Liver (tissue), 9 donors: Measurements from ENCODE around the gene IRAK2. TPM values are rescaled to one million over a fixed set of nuclear protein-coding genes. Genes with fewer than 3 reads are reported as not detected.
"Not testable (repeated sequence)": the region's sequence is repeated elsewhere in the genome, so short reads cannot be mapped to it uniquely, and the experiment has no call there.

Experiments used
- DNase-seq: peaks from one replicate; pipeline ENCODE4 v3.0.0-alpha.2; 2017; ENCODE audit warnings: low spot score
- H3K27ac ChIP-seq, 2 donors: one replicate each; pipeline ENCODE4 v1.7.0; 2013; ENCODE audit warnings: inconsistent platforms in 2 of 2, low read length in 2 of 2, control low read depth in 1 of 2, low read depth in 1 of 2, mild to moderate bottlenecking in 1 of 2
- H3K27me3 ChIP-seq, 4 donors: one replicate each; pipeline versions ENCODE4 v1.6.1 to v1.7.0; 2013; ENCODE audit warnings: low read length in 3 of 4, inconsistent platforms in 1 of 4, mild to moderate bottlenecking in 1 of 4, moderate library complexity in 1 of 4; ENCODE audit not compliant: control insufficient read depth in 4 of 4, insufficient read depth in 4 of 4
- H3K36me3 ChIP-seq, 4 donors: one replicate each; pipeline versions ENCODE4 v1.6.1 to v1.7.0; 2013; ENCODE audit warnings: low read length in 3 of 4, mild to moderate bottlenecking in 3 of 4, low read depth in 1 of 4, moderate library complexity in 1 of 4; ENCODE audit not compliant: control insufficient read depth in 4 of 4, insufficient read depth in 3 of 4
- H3K4me1 ChIP-seq, 4 donors: one replicate each; pipeline versions ENCODE4 v1.6.1 to v1.7.0; 2013; ENCODE audit warnings: low read length in 3 of 4, mild to moderate bottlenecking in 3 of 4, moderate library complexity in 1 of 4; ENCODE audit not compliant: control insufficient read depth in 4 of 4, insufficient read depth in 4 of 4
- H3K4me3 ChIP-seq, 3 donors: one replicate each; pipeline versions ENCODE4 v1.6.1 to v1.7.0; 2013; ENCODE audit warnings: low read length in 3 of 3, control low read depth in 1 of 3, low read depth in 1 of 3, mild to moderate bottlenecking in 1 of 3
- H3K9ac ChIP-seq, 2 donors: one replicate each; pipeline ENCODE4 v1.7.0; 2013; ENCODE audit warnings: low read length in 2 of 2, mild to moderate bottlenecking in 2 of 2, moderate library complexity in 2 of 2, control low read depth in 1 of 2, low read depth in 1 of 2
- H3K9me3 ChIP-seq, 4 donors: one replicate each; pipeline versions ENCODE4 v1.6.1 to v1.7.0; 2013; ENCODE audit warnings: low read length in 3 of 4; ENCODE audit not compliant: control insufficient read depth in 4 of 4
- FOXA1 ChIP-seq: IDR thresholded peaks from 2 replicates; pipeline ENCODE4 v1.6.1; 2016; ENCODE audit warnings: antibody characterized with exemption
- FOXA2 ChIP-seq: IDR thresholded peaks from 2 replicates; pipeline ENCODE4 v1.6.1; 2016; ENCODE audit warnings: antibody characterized with exemption
- GABPA ChIP-seq, 2 donors: IDR thresholded peaks in 1 of 2; conservative IDR thresholded peaks in 1 of 2; 2 replicates each; pipeline ENCODE4 v1.6.1; 2016; ENCODE audit warnings: antibody characterized with exemption in 2 of 2, mild to moderate bottlenecking in 1 of 2, moderate library complexity in 1 of 2
- HNF4G ChIP-seq: IDR thresholded peaks from 2 replicates; pipeline ENCODE4 v1.6.1; 2016; ENCODE audit warnings: antibody characterized with exemption
- JUND ChIP-seq, 2 donors: IDR thresholded peaks; 2 replicates each; pipeline ENCODE4 v1.6.1; 2016; ENCODE audit warnings: antibody characterized with exemption in 2 of 2
- NR2F2 ChIP-seq: IDR thresholded peaks from 2 replicates; pipeline ENCODE4 v1.6.1; 2016; ENCODE audit warnings: antibody characterized with exemption
- RXRA ChIP-seq, 2 donors: IDR thresholded peaks; 2 replicates each; pipeline ENCODE4 v1.6.1; 2017 to 2018; ENCODE audit warnings: antibody characterized with exemption in 2 of 2, mild to moderate bottlenecking in 1 of 2
- SP1 ChIP-seq: IDR thresholded peaks from 2 replicates; pipeline ENCODE4 v1.6.1; 2018; ENCODE audit warnings: antibody characterized with exemption, mild to moderate bottlenecking
- TAF1 ChIP-seq: conservative IDR thresholded peaks from 2 replicates; pipeline ENCODE4 v1.6.1; 2016; ENCODE audit warnings: antibody characterized with exemption, mild to moderate bottlenecking
- YY1 ChIP-seq: IDR thresholded peaks from 2 replicates; pipeline ENCODE4 v1.6.1; 2016; ENCODE audit warnings: antibody characterized with exemption, mild to moderate bottlenecking
- WGBS: extraction: QIAGEN DNeasy Blood & Tissue Kit; methylation state at CpG from one replicate; pipeline ENCODE4 v1.1.7; 2013; 5-methylcytosine and 5-hydroxymethylcytosine counted together
- polyA plus RNA-seq, 2 donors: library from polyadenylated mRNA; stranded (reverse) in 1 of 2; unstranded in 1 of 2; fragments of 200-250 nt in 1 of 2; fragments of >200 nt in 1 of 2; fragmentation: Nextera tagmentation in 1 of 2; extraction: Ambion mirVana in 1 of 2; gene quantifications; one replicate each; pipeline versions ENCODE4 v1.2.1 to v1.2.3, GENCODE V29; 2013 to 2015
- total RNA-seq, 2 donors: library from RNA; depleted of rRNA; stranded (reverse); fragments of >200 nt; gene quantifications; one replicate each; pipeline ENCODE4 v1.2.3, GENCODE V29; 2014
- TF ChIP-seq, protein P1 (sequence below): IDR thresholded peaks from 2 replicates; pipeline ENCODE4 v1.6.1; 2016; ENCODE audit warnings: antibody characterized with exemption
- TF ChIP-seq, protein P2 (sequence below): IDR thresholded peaks from 2 replicates; pipeline ENCODE4 v1.6.1; 2016; ENCODE audit warnings: antibody characterized with exemption
- TF ChIP-seq, protein P3 (sequence below): IDR thresholded peaks from 2 replicates; pipeline ENCODE4 v1.6.1; 2016; ENCODE audit warnings: antibody characterized with exemption
- donor health status: healthy.
- donor health status: healthy.
- donor health status: healthy.
- donor health status: healthy.
- donor health status: healthy.

The IRAK2 gene
- total and polyA plus RNA-seq, 4 donors, result 2.7 to 9.3 (median 5.9) TPM

DNA sequence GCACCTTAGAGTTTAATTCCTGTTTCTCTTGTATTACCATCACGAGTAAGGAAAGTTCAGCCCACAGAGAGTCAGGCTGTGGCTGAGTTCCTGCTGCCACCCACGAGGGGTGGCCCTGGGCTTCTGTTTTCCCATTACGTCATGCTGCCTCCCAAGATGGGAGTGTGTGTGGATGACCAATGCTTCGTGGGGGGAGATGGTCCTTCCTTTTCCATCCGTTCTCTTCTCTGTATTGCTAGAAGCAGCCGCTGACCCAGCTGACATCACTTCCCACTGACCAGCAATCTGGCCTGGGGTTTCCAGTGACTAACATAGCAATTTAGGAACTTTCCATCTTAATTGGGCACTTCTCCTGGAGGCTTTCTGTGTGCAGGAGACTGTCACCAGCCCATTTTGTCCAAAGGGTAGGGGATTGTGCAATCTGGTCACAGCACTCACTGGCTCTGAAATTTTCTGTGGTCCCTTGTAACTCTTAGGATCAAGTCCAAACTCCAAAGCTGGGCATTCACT is 9.3 kb downstream of the IRAK2 start (continued):
- TF ChIP-seq SP1 (peak; percentile 55), NR2F2 (peak; percentile 53), FOXA1 (no peak), TAF1 (no peak)
- TF ChIP-seq, protein P1, sequence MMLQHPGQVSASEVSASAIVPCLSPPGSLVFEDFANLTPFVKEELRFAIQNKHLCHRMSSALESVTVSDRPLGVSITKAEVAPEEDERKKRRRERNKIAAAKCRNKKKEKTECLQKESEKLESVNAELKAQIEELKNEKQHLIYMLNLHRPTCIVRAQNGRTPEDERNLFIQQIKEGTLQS, result peak; percentile 27
- TF ChIP-seq, protein P2, sequence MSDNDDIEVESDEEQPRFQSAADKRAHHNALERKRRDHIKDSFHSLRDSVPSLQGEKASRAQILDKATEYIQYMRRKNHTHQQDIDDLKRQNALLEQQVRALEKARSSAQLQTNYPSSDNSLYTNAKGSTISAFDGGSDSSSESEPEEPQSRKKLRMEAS, result peak; percentile 60

DNA sequence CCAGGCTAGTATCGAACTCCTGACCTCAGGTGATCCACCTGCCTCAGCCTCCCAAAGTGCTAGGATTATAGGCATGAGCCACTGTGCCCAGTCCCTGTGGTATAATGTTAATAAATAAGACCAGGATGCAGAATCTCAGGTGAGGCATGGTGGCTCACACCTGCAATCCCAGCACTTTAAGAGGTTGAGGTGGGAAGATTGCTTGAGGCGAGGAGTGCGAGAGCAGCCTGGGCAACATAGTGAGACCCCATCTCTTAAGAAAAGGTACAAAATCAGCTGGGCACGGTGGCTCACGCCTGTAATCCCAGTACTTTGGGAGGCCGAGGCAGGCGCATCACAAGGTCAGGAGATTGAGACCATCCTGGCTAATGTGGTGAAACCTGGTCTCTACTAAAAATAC is 10.6 kb downstream of the IRAK2 start:
- DNase-seq, H3K4me1 ChIP-seq, H3K27ac ChIP-seq, H3K9me3 ChIP-seq, H3K9ac ChIP-seq, H3K4me3 ChIP-seq, H3K27me3 ChIP-seq: not testable (repeated sequence)
- H3K36me3 ChIP-seq, result peaks cover 0 to 11% (median 2%) of the 10 kb centered on the region in 4 donors
- 97% methylated on average over 7 of the region's 7 CpGs for WGBS

DNA sequence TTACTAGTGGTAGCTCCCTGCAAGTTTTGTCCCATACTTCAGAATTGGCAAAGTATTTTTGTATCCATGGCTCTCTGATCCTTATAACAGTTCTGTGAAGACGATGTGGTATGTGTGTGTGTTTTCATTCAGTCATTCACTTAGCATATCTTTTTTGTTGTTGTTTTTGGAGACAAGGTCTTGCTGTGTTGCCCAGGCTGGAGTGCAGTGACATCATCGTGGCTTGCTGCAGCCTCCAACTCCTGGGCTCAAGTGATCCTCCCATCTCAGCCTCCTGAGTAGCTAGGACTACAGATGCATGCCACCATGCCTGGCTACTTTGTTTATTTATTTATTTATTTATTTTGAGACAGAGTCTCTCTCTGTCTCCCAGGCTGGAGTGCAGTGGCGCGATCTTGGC is 11.4 kb downstream of the IRAK2 start:
- H3K27ac ChIP-seq, H3K9me3 ChIP-seq, H3K27me3 ChIP-seq, H3K4me3 ChIP-seq, DNase-seq, H3K9ac ChIP-seq, H3K4me1 ChIP-seq: not testable (repeated sequence)
- peaks cover 0 to 16% (median 2%) of the 10 kb centered on the region in 4 donors for H3K36me3 ChIP-seq
- WGBS, result 98% methylated on average over 4 of the region's 4 CpGs

DNA sequence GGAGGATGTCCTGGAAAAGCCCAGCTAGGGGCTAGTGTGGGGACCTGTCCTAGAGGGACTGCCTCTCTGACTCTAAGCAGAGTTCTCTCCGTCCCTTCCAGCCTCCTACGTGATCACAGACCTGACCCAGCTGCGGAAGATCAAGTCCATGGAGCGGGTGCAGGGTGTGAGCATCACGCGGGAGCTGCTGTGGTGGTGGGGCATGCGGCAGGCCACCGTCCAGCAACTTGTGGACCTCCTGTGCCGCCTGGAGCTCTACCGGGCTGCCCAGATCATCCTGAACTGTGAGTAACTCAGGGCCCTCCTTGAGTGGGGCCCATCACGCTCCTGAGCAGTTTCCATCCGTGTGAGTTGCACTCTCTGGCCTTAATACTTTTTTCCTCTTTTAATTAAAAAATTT is 13.0 kb downstream of the IRAK2 start:
- Histone ChIP-seq H3K9ac (no peak overlapping the region), H3K9me3 (no peaks in the 10 kb centered on the region), H3K27ac (no peak overlapping the region), H3K27me3 (no peaks in the 10 kb centered on the region), H3K36me3 (peaks cover 0 to 16% (median 3%) of the 10 kb centered on the region in 4 donors), H3K4me1 (peaks cover 0 to 10% (median 6%) of the 10 kb centered on the region in 4 donors), H3K4me3 (no peak overlapping the region)
- TF ChIP-seq, protein P3, sequence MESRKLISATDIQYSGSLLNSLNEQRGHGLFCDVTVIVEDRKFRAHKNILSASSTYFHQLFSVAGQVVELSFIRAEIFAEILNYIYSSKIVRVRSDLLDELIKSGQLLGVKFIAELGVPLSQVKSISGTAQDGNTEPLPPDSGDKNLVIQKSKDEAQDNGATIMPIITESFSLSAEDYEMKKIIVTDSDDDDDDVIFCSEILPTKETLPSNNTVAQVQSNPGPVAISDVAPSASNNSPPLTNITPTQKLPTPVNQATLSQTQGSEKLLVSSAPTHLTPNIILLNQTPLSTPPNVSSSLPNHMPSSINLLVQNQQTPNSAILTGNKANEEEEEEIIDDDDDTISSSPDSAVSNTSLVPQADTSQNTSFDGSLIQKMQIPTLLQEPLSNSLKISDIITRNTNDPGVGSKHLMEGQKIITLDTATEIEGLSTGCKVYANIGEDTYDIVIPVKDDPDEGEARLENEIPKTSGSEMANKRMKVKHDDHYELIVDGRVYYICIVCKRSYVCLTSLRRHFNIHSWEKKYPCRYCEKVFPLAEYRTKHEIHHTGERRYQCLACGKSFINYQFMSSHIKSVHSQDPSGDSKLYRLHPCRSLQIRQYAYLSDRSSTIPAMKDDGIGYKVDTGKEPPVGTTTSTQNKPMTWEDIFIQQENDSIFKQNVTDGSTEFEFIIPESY, result no peak
- TF ChIP-seq JUND (IDR thresholded peaks at IDR 0.05), result no peak
- TF ChIP-seq YY1, result no peak
- TF ChIP-seq RXRA (IDR thresholded peaks at IDR 0.05), result no peak
- no peak for TF ChIP-seq TAF1
- no peak for TF ChIP-seq GABPA (IDR thresholded peaks at IDR 0.05 in 1 of 2, conservative IDR thresholded peaks at IDR 0.05 in 1 of 2)
- TF ChIP-seq HNF4G, result no peak
- TF ChIP-seq, protein P2, result no peak
- no peak for TF ChIP-seq FOXA2
- 91% methylated on average over 12 of the region's 12 CpGs for WGBS
- no peak for DNase-seq
